Activated CD8-positive, alpha-beta memory T cell treated with anti-CD3 and anti-CD28 coated beads for 4 hours (primary cell): ENCODE results near the gene IRF3.
"Not testable (repeated sequence)": the region's sequence is repeated elsewhere in the genome, so short reads cannot be mapped to it uniquely, and the experiment has no call there.

Source experiments
- DNase-seq, 2 donors: peaks; one replicate each; pipeline ENCODE4 v3.0.0-alpha.2; 2020; ENCODE audit warnings: low read depth in 2 of 2

IRF3 gene

DNA sequence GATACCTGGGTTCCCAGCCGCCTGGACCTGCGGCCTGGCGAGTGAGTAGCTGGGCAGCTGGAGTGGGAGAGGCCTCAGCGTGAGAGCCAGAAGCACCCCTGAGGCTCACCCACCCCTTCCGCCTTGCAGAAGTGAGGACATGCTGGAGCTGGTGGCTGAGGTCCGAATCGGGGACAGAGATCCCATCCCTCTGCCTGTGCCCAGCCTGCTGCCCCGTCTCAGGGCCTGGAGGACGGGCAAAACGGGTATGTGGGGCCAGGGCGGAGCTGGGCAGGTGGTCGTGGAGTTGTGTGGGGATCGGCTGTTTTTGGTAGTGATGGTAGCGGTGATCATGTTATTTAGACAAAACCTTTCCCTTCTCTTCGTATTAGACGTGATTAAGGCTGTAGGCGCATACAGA, 19.1 kb downstream of the IRF3 start:
- no peak for DNase-seq

GRCh38 chr19:49645995-49646394, 19.7 kb downstream of the IRF3 start:
- DNase-seq = no peak

GRCh38 chr19:49645592-49645991, 20.1 kb downstream of the IRF3 start:
- DNase-seq = no peak

DNA sequence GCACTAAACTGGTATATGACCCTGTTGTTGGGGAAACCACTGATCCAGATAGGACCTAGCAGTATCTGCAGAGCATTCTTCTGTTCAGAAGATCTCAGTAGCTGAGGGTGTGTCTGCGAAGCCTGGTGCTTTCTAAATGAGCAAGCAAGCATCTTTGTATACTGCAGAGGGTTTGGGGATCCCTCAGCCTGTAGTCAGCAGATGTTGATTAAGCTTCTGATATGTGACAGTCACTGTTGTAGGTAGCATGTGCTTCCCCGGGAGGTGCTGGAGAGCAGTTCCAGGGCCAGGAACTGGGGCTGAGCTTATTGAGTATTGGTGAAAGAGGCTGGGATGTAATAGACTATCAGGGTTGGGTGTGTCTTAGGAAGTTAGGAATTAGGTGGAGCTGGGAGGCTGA, 22.2 kb downstream of the IRF3 start:
- DNase-seq = no peak

DNA sequence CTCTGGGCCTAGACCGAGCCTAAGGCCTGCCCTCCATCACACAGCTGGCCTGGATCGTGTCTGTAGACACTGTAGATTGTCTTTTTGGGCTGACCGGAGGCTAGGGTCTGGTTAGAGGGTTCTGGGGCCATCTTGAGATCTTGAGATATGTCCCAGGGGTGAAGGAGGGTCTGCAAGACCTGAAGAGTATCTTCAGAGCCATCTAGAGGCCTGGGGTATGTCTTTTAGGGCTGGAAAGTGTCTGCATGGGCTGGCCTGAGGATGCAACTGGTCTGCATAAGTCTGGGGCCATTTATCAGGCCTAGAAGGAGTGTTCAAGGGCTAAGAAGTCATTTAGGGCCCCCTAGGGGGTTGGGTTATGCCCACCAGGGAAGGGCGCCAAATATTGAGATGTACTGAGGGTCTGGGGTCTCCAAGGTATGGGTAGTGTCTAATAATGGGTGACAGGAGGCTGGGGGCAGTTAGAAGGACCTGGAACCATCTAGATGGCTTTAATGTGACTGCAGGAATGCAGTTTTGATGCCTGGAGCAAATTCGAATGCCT, 23.1 kb downstream of the IRF3 start:
- DNase-seq = no peak

- DNase-seq = peak; percentile 98
Observed at GRCh38 chr19:49641688-49642491, 23.8 kb downstream of the IRF3 start, which contains the start of gene SCAF1. Gene SCAF1, plus strand, starts transcription at chr19:49642209. Its CDS starts 2,818 bp downstream, at chr19:49645027.

GRCh38 chr19:49640113-49640898, 25.4 kb downstream of the IRF3 start, which contains the start of gene RRAS:
Gene RRAS, minus strand, starts transcription at chr19:49640143. Its CDS starts 45 bp downstream, at chr19:49640098.
- peak; percentile 100 for DNase-seq

DNA sequence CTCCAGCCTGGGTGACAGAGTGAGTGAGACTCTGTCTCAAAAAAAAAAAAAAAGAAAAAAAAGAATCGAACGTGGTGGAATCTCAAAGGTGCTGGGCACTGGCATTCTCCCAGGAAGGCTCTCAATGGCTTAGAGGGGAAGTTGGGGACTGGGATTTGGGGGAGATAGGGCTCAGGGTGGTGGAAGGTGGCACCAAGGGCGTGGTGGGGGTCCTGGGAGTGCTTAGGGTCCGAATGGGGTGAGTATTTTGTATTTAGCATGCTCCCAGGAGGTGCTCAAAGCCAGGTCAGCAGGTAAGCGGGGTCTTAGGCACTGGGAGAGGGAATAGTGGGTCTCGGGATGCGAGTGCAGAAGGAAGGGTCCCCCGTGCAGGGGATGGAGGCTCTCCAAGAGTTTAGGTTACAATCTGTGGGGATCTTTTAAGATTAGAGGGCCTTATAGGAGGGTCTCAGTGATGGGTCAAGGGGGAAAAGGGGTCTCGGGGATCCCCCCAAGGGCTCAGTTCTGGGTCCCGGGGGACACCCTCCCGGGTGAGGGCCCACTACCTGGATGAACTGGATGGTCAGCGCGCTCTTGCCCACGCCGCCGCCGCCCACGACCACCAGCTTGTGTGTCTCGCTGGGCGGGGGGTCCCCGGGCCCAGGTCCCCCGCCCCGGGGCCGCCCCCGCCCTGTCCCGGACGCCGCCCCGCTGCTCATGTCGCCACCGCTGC, 26.1 kb downstream of the IRF3 start:
- DNase-seq = no peak

GRCh38 chr19:49637821-49638738, 27.6 kb downstream of the IRF3 start:
- DNase-seq = no peak

DNA sequence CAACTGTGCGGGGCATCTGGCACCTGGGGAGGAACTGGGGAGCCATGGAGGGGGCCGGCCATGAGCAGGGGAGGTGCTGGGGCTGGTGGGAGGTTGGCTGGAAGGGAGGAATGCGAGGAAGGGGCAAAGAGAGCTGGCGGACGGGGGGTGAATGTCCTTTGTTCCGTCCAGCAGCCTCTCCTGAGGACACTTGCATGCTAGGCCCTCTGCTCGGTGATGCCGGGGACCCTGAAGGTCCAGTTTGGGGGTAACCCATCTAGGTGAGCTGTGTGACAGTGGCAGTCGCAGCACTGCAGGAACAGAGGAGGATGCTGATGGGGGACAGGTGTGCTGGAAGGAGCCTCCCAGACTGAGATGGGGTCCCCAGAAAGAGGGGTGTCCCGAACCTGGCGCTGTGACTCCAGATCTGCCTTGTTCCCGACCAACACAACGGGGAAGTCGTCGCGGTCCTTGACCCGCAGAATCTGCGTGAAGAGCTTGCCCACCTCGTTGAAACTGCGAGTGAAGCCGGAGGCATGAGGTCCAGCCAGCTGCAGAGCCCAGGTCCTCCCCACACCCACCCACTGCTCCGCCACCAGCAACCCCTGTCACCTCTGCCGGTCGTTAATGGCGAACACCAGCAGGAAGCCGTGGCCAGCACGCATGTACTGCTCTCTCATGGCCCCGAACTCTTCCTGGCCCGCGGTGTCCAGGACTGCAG, 29.3 kb downstream of the IRF3 start:
- DNase-seq = no peak

DNA sequence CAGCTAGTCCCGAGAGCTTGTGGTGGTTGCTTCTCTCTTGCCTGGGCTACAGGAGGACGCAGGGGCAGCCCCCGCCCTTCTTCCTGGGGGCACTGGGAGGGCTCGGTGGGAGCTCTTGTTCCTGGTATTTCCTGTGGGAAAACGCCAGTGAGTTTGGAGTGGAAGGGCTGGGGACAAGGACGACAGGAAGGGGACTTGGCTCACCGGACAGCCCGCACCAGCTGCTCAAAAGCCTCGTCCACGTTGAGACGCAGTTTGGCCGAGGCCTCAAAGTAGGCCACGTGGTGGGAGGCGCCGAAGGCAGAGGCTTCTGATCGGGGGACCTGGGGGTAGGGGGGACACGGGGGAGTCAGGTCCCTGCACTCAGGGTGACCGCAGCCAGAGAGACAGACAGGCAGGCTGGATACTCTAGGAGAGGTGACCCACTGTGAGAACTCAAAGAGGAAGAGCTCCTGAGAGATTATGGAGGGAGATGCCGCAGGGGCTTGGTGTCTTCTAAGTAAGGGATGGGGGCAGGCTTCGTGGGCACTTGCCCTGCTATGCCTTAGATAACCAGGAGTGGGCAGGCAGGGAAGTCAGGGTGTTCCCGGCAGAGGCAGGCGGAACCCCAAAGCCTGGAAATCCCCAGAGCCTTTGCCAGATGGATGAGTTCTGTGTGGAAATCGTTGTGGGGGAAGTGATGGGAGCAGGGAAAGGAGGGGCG, 30.0 kb downstream of the IRF3 start:
- no peak for DNase-seq

GRCh38 chr19:49633273-49633672, 32.4 kb downstream of the IRF3 start:
- not testable (repeated sequence) for DNase-seq

GRCh38 chr19:49632576-49632975, 33.1 kb downstream of the IRF3 start:
- DNase-seq = no peak

DNA sequence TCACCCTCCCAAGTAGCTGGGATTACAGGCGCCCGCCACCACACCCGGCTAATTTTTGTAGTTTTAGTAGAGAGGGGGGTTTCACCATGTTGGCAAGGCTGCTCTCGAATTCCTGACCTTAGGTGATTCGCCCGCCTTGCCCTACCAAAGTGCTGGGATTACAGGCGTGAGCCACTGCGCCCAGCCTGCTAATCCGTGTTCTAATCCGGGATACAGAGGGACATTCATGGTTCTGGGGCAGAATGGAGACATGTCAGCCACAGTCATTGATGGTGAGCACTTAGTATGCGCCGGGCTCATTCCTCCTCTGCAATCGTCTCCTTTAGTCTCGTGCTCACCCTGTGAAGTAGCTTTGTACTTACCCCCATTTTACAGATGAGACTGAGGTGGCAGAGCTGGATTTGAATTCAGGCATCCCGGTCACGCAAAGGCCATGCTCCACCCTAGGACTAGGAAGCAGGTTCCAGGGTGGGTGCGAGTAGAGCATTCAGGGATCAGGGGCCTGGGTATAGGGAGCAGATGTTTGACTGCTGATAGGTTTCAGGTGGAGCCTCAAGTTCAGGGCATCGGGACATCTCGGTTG, 34.0 kb downstream of the IRF3 start:
- no peak for DNase-seq

DNA sequence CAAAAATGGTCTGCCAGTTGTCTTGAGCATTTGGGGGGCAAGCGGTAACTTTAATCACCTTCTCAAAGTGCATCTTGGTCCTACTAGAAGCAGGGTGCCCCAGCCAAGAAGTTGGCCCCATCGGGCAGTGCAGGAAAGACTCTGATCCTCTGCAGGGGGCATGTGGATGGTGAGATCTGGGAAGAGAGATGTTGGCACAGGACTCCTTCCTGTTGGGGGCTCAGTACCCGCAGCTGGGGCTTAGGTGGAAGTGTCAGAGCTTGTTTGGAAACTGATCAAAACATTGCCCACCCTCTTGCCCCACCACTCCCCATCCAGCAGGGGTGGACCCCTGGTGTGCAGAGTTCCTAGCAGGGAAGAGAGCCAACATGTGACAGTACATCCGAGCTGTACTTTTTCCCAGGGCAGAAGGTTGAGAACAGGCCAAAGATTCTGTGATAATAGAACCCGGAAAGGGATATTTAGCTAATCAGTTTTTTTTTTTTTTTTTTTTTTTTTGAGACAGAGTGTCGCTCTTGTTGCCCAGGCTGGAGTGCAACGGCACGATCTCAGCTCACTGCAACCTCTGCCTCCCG, 34.6 kb downstream of the IRF3 start:
- no peak for DNase-seq

- no peak for DNase-seq
Observed at GRCh38 chr19:49629659-49630058, 36.0 kb downstream of the IRF3 start.

DNA sequence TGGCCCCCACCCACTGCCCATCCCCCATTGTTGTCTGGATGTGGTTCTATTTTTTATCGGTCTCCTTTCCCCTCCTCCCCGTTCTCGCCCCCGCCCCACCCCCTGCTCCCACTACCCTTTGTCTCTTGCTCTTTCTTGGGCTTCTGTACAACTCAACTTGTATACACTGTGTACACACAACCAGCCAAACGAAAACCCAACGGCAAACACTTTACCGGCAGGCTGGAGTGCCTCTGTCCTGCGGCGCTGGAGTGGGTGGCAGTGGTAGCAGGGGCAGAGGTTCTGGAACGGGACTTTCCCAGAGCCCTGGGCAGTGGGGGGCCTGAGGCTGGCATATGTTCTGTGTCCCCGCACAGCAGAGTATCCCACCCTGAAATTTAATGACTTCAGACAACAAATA, 39.4 kb downstream of the IRF3 start:
- no peak for DNase-seq

DNA sequence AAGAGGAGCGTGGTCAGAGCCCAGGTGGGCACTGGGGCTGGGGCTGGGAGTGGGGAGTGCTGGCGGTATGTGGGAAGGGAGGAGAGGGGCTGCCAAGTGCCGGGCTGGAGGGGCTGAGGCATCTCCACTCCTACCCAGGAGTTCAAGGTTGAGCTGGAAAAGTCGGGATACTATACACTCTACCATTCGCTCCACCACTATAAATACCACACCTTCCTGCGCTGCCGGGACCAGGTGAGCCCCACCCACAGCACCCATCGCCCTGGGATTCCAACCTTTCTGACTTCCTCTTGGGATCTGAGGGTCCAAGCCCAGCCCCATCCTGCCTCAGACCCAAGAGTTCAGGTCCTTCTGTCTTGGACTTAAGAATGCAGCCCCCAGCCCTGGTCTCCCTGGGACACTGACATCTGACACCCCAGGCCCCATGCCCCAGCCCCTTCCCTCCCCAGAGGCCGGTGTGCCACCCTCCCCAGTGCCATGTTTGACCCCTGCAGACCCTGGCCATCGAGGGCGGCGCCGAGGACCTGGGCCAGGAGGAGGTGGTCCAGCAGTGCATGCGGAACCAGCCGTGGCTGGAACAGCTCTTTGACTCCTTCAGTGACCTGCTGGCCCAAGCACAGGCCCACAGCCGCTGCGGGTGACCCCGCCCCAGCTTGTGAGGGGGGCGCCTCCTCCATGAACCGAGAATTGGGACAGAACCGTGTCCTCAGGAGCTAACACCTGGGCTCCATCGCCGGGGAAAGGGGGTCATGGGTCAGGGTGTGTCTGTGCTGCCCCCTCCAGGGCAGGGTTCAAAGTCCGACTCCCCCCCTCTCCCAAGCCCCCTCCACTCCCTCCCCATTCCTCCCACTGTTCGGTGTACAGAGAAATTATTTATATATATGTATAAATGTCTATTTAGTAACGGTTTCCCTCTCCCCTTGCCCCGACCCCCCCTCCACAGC, 40.4 kb downstream of the IRF3 start:
- no peak for DNase-seq
